H1 (cell line): Measurements from ENCODE around the gene MYRIP. TPM values are rescaled to one million over a fixed set of nuclear protein-coding genes. Genes with fewer than 3 reads are reported as not detected.

Source experiments
- CTCF ChIA-PET: fragments of 300-600 bp; sonication (Branson Sonifier 250); formaldehyde crosslinking; loops from one replicate; lab custom pipeline; 2021; ENCODE audit not compliant: partially characterized antibody; lab: Charles Lee
- POLR2A ChIA-PET: fragments of 300-600 bp; sonication (Branson Sonifier 250); formaldehyde crosslinking; loops from one replicate; lab custom pipeline; 2021; ENCODE audit warnings: inconsistent platforms; ENCODE audit not compliant: partially characterized antibody; lab: Charles Lee
- DNase-seq, 2 experiments: peaks; one replicate each; pipeline versions ENCODE4 v3.0.0 to v3.0.0-alpha.2; 2010 to 2022; ENCODE audit warnings: low spot score in 2 of 2, low read depth in 1 of 2, mixed read lengths in 1 of 2
- FAIRE-seq: peaks from 2 replicates; lab custom pipeline; 2011; peaks lifted over from hg19 to GRCh38; lab: Jason Lieb, UNC
- H2AFZ ChIP-seq: 2 replicates; pipeline ENCODE4 v1.8.1; 2012; ENCODE audit warnings: low read length, inconsistent platforms
- H2AK5ac ChIP-seq: 2 replicates; pipeline ENCODE4 v1.6.1; 2013; ENCODE audit warnings: low read depth, low read length
- H2BK120ac ChIP-seq: replicated peaks from 2 replicates; pipeline ENCODE3; 2013; ENCODE audit warnings: low read depth, low read length, inconsistent platforms
- H2BK12ac ChIP-seq: 2 replicates; pipeline ENCODE4 v1.6.1; 2013; ENCODE audit warnings: low read depth, low read length
- H2BK15ac ChIP-seq: 2 replicates; pipeline ENCODE4 v1.6.1; 2013; ENCODE audit warnings: low read length
- H2BK20ac ChIP-seq: 2 replicates; pipeline ENCODE4 v1.6.1; 2013; ENCODE audit warnings: low read length
- H2BK5ac ChIP-seq: 2 replicates; pipeline ENCODE4 v1.6.1; 2013; ENCODE audit warnings: low read depth, low read length
- H3K14ac ChIP-seq: 2 replicates; pipeline ENCODE4 v1.6.1; 2013; ENCODE audit warnings: inconsistent platforms; ENCODE audit not compliant: insufficient read length
- H3K18ac ChIP-seq: 2 replicates; pipeline ENCODE4 v1.6.1; 2013; ENCODE audit warnings: low read length; ENCODE audit errors: extremely low read depth
- H3K23ac ChIP-seq: 2 replicates; pipeline ENCODE4 v1.6.1; 2013; ENCODE audit warnings: inconsistent platforms; ENCODE audit not compliant: insufficient read length
- H3K23me2 ChIP-seq: 2 replicates; pipeline ENCODE4 v1.6.1; 2013; ENCODE audit warnings: low read depth, low read length
- H3K27ac ChIP-seq: 2 replicates; pipeline ENCODE4 v1.6.1; 2011; ENCODE audit warnings: low read depth, low read length, inconsistent platforms
- H3K27me3 ChIP-seq, 4 experiments: replicated peaks in 1 of 4; 1 replicate in 1 of 4; 2 replicates in 3 of 4; pipeline versions ENCODE4 v1.6.1 to v1.8.1; 2011 to 2013; ENCODE audit warnings: low read length in 3 of 4, mild to moderate bottlenecking in 3 of 4, inconsistent platforms in 2 of 4, mixed read lengths in 2 of 4, moderate library complexity in 1 of 4; ENCODE audit not compliant: control insufficient read depth in 3 of 4, insufficient read depth in 3 of 4; ENCODE audit errors: extremely low read depth in 1 of 4
- H3K36me3 ChIP-seq, 4 experiments: 2 replicates each; pipeline versions ENCODE4 v1.6.1 to v1.8.1; 2011 to 2013; ENCODE audit warnings: mild to moderate bottlenecking in 4 of 4, low read length in 3 of 4, moderate library complexity in 2 of 4, control low read depth in 1 of 4, inconsistent platforms in 1 of 4; ENCODE audit not compliant: insufficient read depth in 4 of 4, control insufficient read depth in 2 of 4
- H3K4ac ChIP-seq: replicated peaks from 2 replicates; pipeline ENCODE3; 2013; ENCODE audit warnings: low read length, low read depth, mixed read lengths, inconsistent platforms; ENCODE audit not compliant: insufficient read length
- H3K4me1 ChIP-seq, 4 experiments: replicated peaks in 1 of 4; 1 replicate in 1 of 4; 2 replicates in 3 of 4; pipeline versions ENCODE4 v1.6.1 to v1.8.1; 2011 to 2013; ENCODE audit warnings: low read length in 3 of 4, inconsistent platforms in 2 of 4, mixed read lengths in 1 of 4; ENCODE audit not compliant: insufficient read depth in 4 of 4, control insufficient read depth in 3 of 4
- H3K4me2 ChIP-seq, 2 experiments: 2 replicates each; pipeline versions ENCODE4 v1.6.1 to v1.8.1; 2011 to 2013; ENCODE audit warnings: low read depth in 2 of 2, low read length in 2 of 2, control low read depth in 1 of 2, inconsistent platforms in 1 of 2, mild to moderate bottlenecking in 1 of 2; ENCODE audit not compliant: insufficient read depth in 1 of 2
- H3K4me3 ChIP-seq, 4 experiments: fragments of 200-600, 300-600 bp in 1 of 4; sonication (generic), shearing (Covaris generic), sonication (Bioruptor Twin) in 1 of 4; 2 replicates each; pipeline versions ENCODE4 v1.5.1 to v1.8.1; 2011 to 2016; ENCODE audit warnings: low read length in 4 of 4, low read depth in 3 of 4, control low read depth in 2 of 4, inconsistent platforms in 2 of 4, mild to moderate bottlenecking in 2 of 4, mixed read lengths in 1 of 4, moderate library complexity in 1 of 4; ENCODE audit not compliant: insufficient read depth in 2 of 4; ENCODE audit errors: extremely low read depth in 1 of 4
- H3K56ac ChIP-seq: replicated peaks from 2 replicates; pipeline ENCODE3; 2013; ENCODE audit warnings: low read depth, mild to moderate bottlenecking, mixed read lengths, low read length, inconsistent platforms; ENCODE audit not compliant: insufficient read length
- H3K79me1 ChIP-seq: 2 replicates; pipeline ENCODE4 v1.6.1; 2013; ENCODE audit warnings: low read depth, low read length, control low read depth
- H3K79me2 ChIP-seq, 2 experiments: 2 replicates each; pipeline versions ENCODE4 v1.6.1 to v1.8.1; 2012 to 2013; ENCODE audit warnings: low read length in 2 of 2, mild to moderate bottlenecking in 2 of 2, inconsistent platforms in 1 of 2; ENCODE audit not compliant: insufficient read depth in 2 of 2, control insufficient read depth in 1 of 2
- H3K9ac ChIP-seq, 4 experiments: replicated peaks in 1 of 4; 1 replicate in 1 of 4; 2 replicates in 3 of 4; pipeline versions ENCODE4 v1.6.1 to v1.8.1; 2011 to 2013; ENCODE audit warnings: low read depth in 3 of 4, low read length in 3 of 4, control low read depth in 2 of 4, mild to moderate bottlenecking in 2 of 4, moderate library complexity in 2 of 4, inconsistent platforms in 1 of 4; ENCODE audit errors: extremely low read depth in 1 of 4
- H3K9me3 ChIP-seq, 2 experiments: 2 replicates each; pipeline versions ENCODE4 v1.6.1 to v1.8.1; 2012 to 2013; ENCODE audit warnings: mild to moderate bottlenecking in 2 of 2, moderate library complexity in 2 of 2, control low read depth in 1 of 2, inconsistent platforms in 1 of 2, low read depth in 1 of 2, low read length in 1 of 2, mixed read lengths in 1 of 2; ENCODE audit not compliant: insufficient read depth in 2 of 2
- H4K20me1 ChIP-seq, 2 experiments: replicated peaks in 1 of 2; 2 replicates each; pipeline versions ENCODE3 to v1.8.1; 2011 to 2013; ENCODE audit warnings: inconsistent platforms in 2 of 2, low read length in 2 of 2, mild to moderate bottlenecking in 1 of 2; ENCODE audit not compliant: insufficient read depth in 2 of 2, control insufficient read depth in 1 of 2
- H4K5ac ChIP-seq: 2 replicates; pipeline ENCODE4 v1.6.1; 2013; ENCODE audit warnings: low read length, low read depth, mixed read lengths, inconsistent platforms; ENCODE audit not compliant: insufficient read length
- H4K8ac ChIP-seq: 2 replicates; pipeline ENCODE4 v1.8.0; 2013; ENCODE audit warnings: mild to moderate bottlenecking, moderate library complexity, low read length, inconsistent platforms; ENCODE audit not compliant: insufficient read depth; ENCODE audit errors: extremely low read depth
- H4K91ac ChIP-seq: replicated peaks from 2 replicates; pipeline ENCODE3; 2013; ENCODE audit warnings: low read length, mixed read lengths, inconsistent platforms; ENCODE audit not compliant: insufficient read length
- EGR1 ChIP-seq: IDR thresholded peaks from 2 replicates; pipeline ENCODE4 v1.6.1; 2011; ENCODE audit warnings: low read depth, low read length, borderline replicate concordance
- GABPA ChIP-seq: IDR thresholded peaks from 2 replicates; pipeline ENCODE4 v1.6.1; 2011; ENCODE audit warnings: mild to moderate bottlenecking, low read length, moderate library complexity, borderline replicate concordance; ENCODE audit not compliant: insufficient read depth
- HDAC6 ChIP-seq: IDR thresholded peaks from one replicate; pipeline ENCODE4 v1.7.1; 2012; ENCODE audit warnings: low read depth, mild to moderate bottlenecking, inconsistent platforms, low read length, moderate library complexity
- POLR2A ChIP-seq, 2 experiments: IDR thresholded peaks; 1 replicate in 1 of 2; 2 replicates in 1 of 2; pipeline ENCODE4 v1.6.1; 2011; ENCODE audit warnings: low read depth in 2 of 2, low read length in 2 of 2, mild to moderate bottlenecking in 2 of 2; ENCODE audit errors: control extremely low read depth in 1 of 2
- POLR2AphosphoS5 ChIP-seq: IDR thresholded peaks from 2 replicates; pipeline ENCODE4 v1.6.1; 2011; ENCODE audit warnings: low read depth, low read length
- POU5F1 ChIP-seq: IDR thresholded peaks from 2 replicates; pipeline ENCODE4 v1.6.1; 2011; ENCODE audit warnings: low read depth, mild to moderate bottlenecking, low read length, moderate library complexity
- RFX5 ChIP-seq: IDR thresholded peaks from 2 replicates; pipeline ENCODE4 v1.6.1; 2011; ENCODE audit warnings: low read depth, low read length, improper control_type of control experiment, borderline replicate concordance
- RNF2 ChIP-seq: fragments of 200-900, 300-1000 bp; sonication (generic); IDR thresholded peaks from 2 replicates; pipeline ENCODE4 v1.7.1; 2016; ENCODE audit warnings: borderline replicate concordance, low read depth, mild to moderate bottlenecking, antibody characterized with exemption, low read length; ENCODE audit not compliant: poor library complexity, severe bottlenecking; ENCODE audit errors: missing control alignments
- TAF7 ChIP-seq: optimal IDR thresholded peaks from 2 replicates; pipeline ENCODE3; 2011; ENCODE audit warnings: low read depth, mild to moderate bottlenecking, inconsistent platforms, low read length, moderate library complexity, borderline replicate concordance
- TCF12 ChIP-seq: IDR thresholded peaks from 2 replicates; pipeline ENCODE4 v1.6.1; 2011; ENCODE audit warnings: low read depth, mild to moderate bottlenecking, low read length
- TEAD4 ChIP-seq: IDR thresholded peaks from 2 replicates; pipeline ENCODE4 v1.6.1; 2012; ENCODE audit warnings: low read depth, low read length, inconsistent platforms, mixed read lengths
- WGBS, 2 experiments: shearing (Covaris generic) in 1 of 2; methylation state at CpG; one replicate each; pipeline versions ENCODE4 v1.1.6 to v1.1.7; 2013 to 2015; ENCODE audit warnings: low lambda C conversion rate in 2 of 2, mixed read lengths in 2 of 2, inconsistent platforms in 1 of 2, low coverage in 1 of 2, missing lambda C conversion rate in 1 of 2; ENCODE audit not compliant: insufficient replicate concordance in 2 of 2, insufficient coverage in 1 of 2, insufficient read length in 1 of 2; ENCODE audit errors: extremely low coverage in 1 of 2, missing lambda C conversion rate in 1 of 2; 5-methylcytosine and 5-hydroxymethylcytosine counted together
- polyA plus RNA-seq, 7 experiments: library from polyadenylated mRNA; depleted of rRNA in 3 of 7; stranded (reverse) in 5 of 7; unstranded in 2 of 7; fragments of >200 nt in 5 of 7; fragments of 200-250 nt in 2 of 7; gene quantifications; 1 replicate in 5 of 7; 2 replicates in 1 of 7; 4 replicates in 1 of 7; pipeline versions ENCODE4 v1.2.1 to v1.2.3, GENCODE V29; 2011 to 2013; ENCODE audit warnings: missing spikeins in 2 of 7, mixed read lengths in 2 of 7
- total RNA-seq: library from RNA; stranded (reverse); fragmentation: NEBNext Ultra II Directional; extraction: Animal tissue kit (Norgen Biotek cat#: 25700); gene quantifications from 2 replicates; pipeline ENCODE4 v1.2.1, GENCODE V29; 2021
- TF ChIP-seq, protein P1 (sequence below): IDR thresholded peaks from 2 replicates; pipeline ENCODE4 v1.6.1; 2012; ENCODE audit warnings: inconsistent platforms
- TF ChIP-seq, protein P2 (sequence below): IDR thresholded peaks from 2 replicates; pipeline ENCODE4 v1.6.1; 2012; ENCODE audit warnings: low read length, inconsistent platforms

The MYRIP gene
- total and polyA plus RNA-seq, 2 of the 8 experiments (the other 6 are each of a cell fraction or from before 2014, with no cell fraction given): 0.54 to 4.3 TPM

DNA sequence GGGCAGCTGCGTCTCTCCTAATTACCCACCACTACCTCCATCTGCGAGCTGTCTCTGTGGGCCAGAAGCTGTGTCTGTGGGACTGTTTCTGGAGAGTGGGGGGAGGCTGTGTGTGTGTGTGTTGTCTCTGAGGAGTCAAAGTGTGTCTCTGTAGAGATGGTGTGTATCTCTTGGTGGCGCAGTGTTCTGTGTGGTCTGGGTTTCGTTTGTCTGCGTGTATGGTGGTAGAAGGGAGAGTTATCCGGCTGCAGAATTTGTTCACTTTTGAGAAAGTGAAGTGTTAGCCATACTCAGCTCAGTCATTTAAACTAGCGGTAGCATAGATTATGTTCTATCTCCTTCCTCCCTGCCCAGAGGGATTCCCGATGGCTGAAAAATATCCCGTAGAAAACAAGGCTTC, 2.2 kb downstream of the MYRIP start:
- CTCF ChIA-PET: interaction anchor here (0.5 to 5.5 kb wide), 17 partner anchors 10 to 631 kb away, joined by 3 to 39 read pairs (median 5); no protein-coding TSS in a partner anchor
- no peak overlapping the region for H3K4ac ChIP-seq
- no peak overlapping the region for H2BK12ac ChIP-seq
- no peak overlapping the region for H3K4me3 ChIP-seq
- no peak overlapping the region for H2BK5ac ChIP-seq
- no peak overlapping the region for H2AFZ ChIP-seq
- H4K5ac ChIP-seq: no peak overlapping the region
- H3K14ac ChIP-seq: no peak overlapping the region
- H3K36me3 ChIP-seq: no peaks in the 10 kb centered on the region
- H3K9me3 ChIP-seq: no peaks in the 10 kb centered on the region
- peaks cover 8 to 42% (median 30%) of the 10 kb centered on the region in 4 experiments for H3K27me3 ChIP-seq
- POLR2A ChIA-PET: no interaction called here
- no peak overlapping the region for H2AK5ac ChIP-seq
- H2BK20ac ChIP-seq: no peak overlapping the region
- no peak overlapping the region for H2BK120ac ChIP-seq
- H3K23me2 ChIP-seq: peaks cover 20% of the 10 kb centered on the region
- no peak for DNase-seq
- H3K9ac ChIP-seq: no peak overlapping the region
- no peak overlapping the region for H3K56ac ChIP-seq
- peaks cover 0 to 4% of the 10 kb centered on the region in 2 experiments for H4K20me1 ChIP-seq
- peak overlapping the region in 1 of 2 experiments; percentile 89; a peak in 1 of 4 replicates for H3K4me2 ChIP-seq
- H4K8ac ChIP-seq: no peak overlapping the region
- no peak overlapping the region for H4K91ac ChIP-seq
- no peak overlapping the region for H2BK15ac ChIP-seq
- no peaks in the 10 kb centered on the region for H3K79me1 ChIP-seq
- no peak for FAIRE-seq
- H3K27ac ChIP-seq: no peak overlapping the region
- no peak overlapping the region for H3K18ac ChIP-seq
- H3K79me2 ChIP-seq: no peaks in the 10 kb centered on the region
- H3K23ac ChIP-seq: no peak overlapping the region
- peaks cover 0 to 3% (median 1%) of the 10 kb centered on the region in 4 experiments; a peak in 3 of 7 replicates for H3K4me1 ChIP-seq
- WGBS, 2 experiments: 90% methylated on average over 9 of the region's 9 CpGs; no CpG with 5 or more reads in 1 of the 2 experiments
- TF ChIP-seq TCF12 (no peak), RFX5 (no peak), EGR1 (no peak), POLR2AphosphoS5 (no peak), TEAD4 (no peak), RNF2 (no peak), TAF7 (no peak), POLR2A (IDR thresholded peaks at IDR 0.05; ENCODE audit: control extremely low read depth in 1 of 2, low read depth in 2 of 2, low read length in 2 of 2) (no peak), POU5F1 (no peak), HDAC6 (no peak), GABPA (no peak)
- TF ChIP-seq, protein P1, sequence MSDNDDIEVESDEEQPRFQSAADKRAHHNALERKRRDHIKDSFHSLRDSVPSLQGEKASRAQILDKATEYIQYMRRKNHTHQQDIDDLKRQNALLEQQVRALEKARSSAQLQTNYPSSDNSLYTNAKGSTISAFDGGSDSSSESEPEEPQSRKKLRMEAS: no peak
- TF ChIP-seq, protein P2, sequence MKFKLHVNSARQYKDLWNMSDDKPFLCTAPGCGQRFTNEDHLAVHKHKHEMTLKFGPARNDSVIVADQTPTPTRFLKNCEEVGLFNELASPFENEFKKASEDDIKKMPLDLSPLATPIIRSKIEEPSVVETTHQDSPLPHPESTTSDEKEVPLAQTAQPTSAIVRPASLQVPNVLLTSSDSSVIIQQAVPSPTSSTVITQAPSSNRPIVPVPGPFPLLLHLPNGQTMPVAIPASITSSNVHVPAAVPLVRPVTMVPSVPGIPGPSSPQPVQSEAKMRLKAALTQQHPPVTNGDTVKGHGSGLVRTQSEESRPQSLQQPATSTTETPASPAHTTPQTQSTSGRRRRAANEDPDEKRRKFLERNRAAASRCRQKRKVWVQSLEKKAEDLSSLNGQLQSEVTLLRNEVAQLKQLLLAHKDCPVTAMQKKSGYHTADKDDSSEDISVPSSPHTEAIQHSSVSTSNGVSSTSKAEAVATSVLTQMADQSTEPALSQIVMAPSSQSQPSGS: no peak
